Activated T-helper 1 cell treated with anti-CD3 and anti-CD28 coated beads, Interleukin-12 subunit alpha, Interleukin-12 subunit beta, Interleukin-2, Interleukin-4 antibody, amounts not matched to agents 30 ng/mL and 10 ng/mL and 1 ng/mL, durations not matched to agents 14 hours and 24 hours and 36 hours (primary cell): ENCODE results near the gene CUX1. TPM values are rescaled to one million over a fixed set of nuclear protein-coding genes. Genes with fewer than 3 reads are reported as not detected.
"Not testable (repeated sequence)": the region's sequence is repeated elsewhere in the genome, so short reads cannot be mapped to it uniquely, and the experiment has no call there.

ENCODE experiments used
- DNase-seq: peaks from one replicate; pipeline ENCODE4 v3.0.0; 2021; ENCODE audit warnings: low spot score
- H3K27ac Mint-ChIP-seq: one replicate; pipeline ENCODE4 v1.8.0; 2021; ENCODE audit warnings: mild to moderate bottlenecking, mixed read lengths
- H3K27me3 Mint-ChIP-seq: one replicate; pipeline ENCODE4 v1.8.0; 2022; ENCODE audit warnings: mild to moderate bottlenecking, moderate library complexity, mixed read lengths; ENCODE audit not compliant: insufficient read depth
- H3K36me3 Mint-ChIP-seq: one replicate; pipeline ENCODE4 v1.8.0; 2021; ENCODE audit warnings: low read depth, mixed read lengths
- H3K4me1 Mint-ChIP-seq: one replicate; pipeline ENCODE4 v1.8.0; 2021; ENCODE audit warnings: low read depth, mixed read lengths
- H3K4me3 Mint-ChIP-seq: one replicate; pipeline ENCODE4 v1.8.0; 2021; ENCODE audit warnings: mild to moderate bottlenecking, moderate library complexity, mixed read lengths
- H3K9me3 Mint-ChIP-seq: one replicate; pipeline ENCODE4 v1.8.0; 2021; ENCODE audit warnings: mixed read lengths
- intact Hi-C: fragments of 100-400 bp; cut with micrococcal nuclease; formaldehyde crosslinking; loops from one replicate; pipeline ENCODE4 v1.15.1; 2024
- total RNA-seq: library from RNA; stranded (reverse); gene quantifications from 2 replicates; pipeline ENCODE4 v1.2.3, GENCODE V29; 2022

The CUX1 gene
- total RNA-seq, 1 donor from 2014 or later = 26.9 TPM

- H3K27ac Mint-ChIP-seq = no peak overlapping the region
- no peak overlapping the region for H3K4me3 Mint-ChIP-seq
- H3K9me3 Mint-ChIP-seq = no peaks in the 10 kb centered on the region
- DNase-seq = no peak
- intact Hi-C loops = no loop called here
- no peaks in the 10 kb centered on the region for H3K36me3 Mint-ChIP-seq
- no peaks in the 10 kb centered on the region for H3K4me1 Mint-ChIP-seq
- peaks cover 2% of the 10 kb centered on the region for H3K27me3 Mint-ChIP-seq
Measured at GRCh38 chr7:101866328-101866727, 48.9 kb downstream of the CUX1 start.

GRCh38 chr7:101867265-101867664, 49.8 kb downstream of the CUX1 start:
- H3K36me3 Mint-ChIP-seq = no peaks in the 10 kb centered on the region
- H3K27me3 Mint-ChIP-seq = peaks cover 3% of the 10 kb centered on the region
- no peak for DNase-seq
- H3K27ac Mint-ChIP-seq = no peak overlapping the region
- intact Hi-C loops = no loop called here
- no peaks in the 10 kb centered on the region for H3K4me1 Mint-ChIP-seq
- H3K4me3 Mint-ChIP-seq = no peak overlapping the region
- H3K9me3 Mint-ChIP-seq = no peaks in the 10 kb centered on the region

- H3K27me3 Mint-ChIP-seq, H3K36me3 Mint-ChIP-seq, intact Hi-C loops, H3K27ac Mint-ChIP-seq, H3K4me1 Mint-ChIP-seq, DNase-seq, H3K9me3 Mint-ChIP-seq, H3K4me3 Mint-ChIP-seq: not testable (repeated sequence)
Measured at GRCh38 chr7:101867681-101868080, 50.3 kb downstream of the CUX1 start.

- Mint-ChIP-seq H3K4me3 (no peak overlapping the region), H3K9me3 (no peaks in the 10 kb centered on the region), H3K27ac (no peak overlapping the region), H3K36me3 (no peaks in the 10 kb centered on the region), H3K27me3 (peaks cover 3% of the 10 kb centered on the region), H3K4me1 (no peaks in the 10 kb centered on the region)
- intact Hi-C loops = no loop called here
- no peak for DNase-seq
Measured at GRCh38 chr7:101868191-101868950, 50.9 kb downstream of the CUX1 start.

GRCh38 chr7:101869026-101869900, 51.8 kb downstream of the CUX1 start:
- H3K27ac Mint-ChIP-seq = no peak overlapping the region
- H3K4me1 Mint-ChIP-seq = no peaks in the 10 kb centered on the region
- intact Hi-C loops = no loop called here
- DNase-seq = no peak
- no peaks in the 10 kb centered on the region for H3K9me3 Mint-ChIP-seq
- no peaks in the 10 kb centered on the region for H3K36me3 Mint-ChIP-seq
- H3K27me3 Mint-ChIP-seq = peaks cover 3% of the 10 kb centered on the region
- no peak overlapping the region for H3K4me3 Mint-ChIP-seq

GRCh38 chr7:101869901-101870290, 52.5 kb downstream of the CUX1 start:
- H3K9me3 Mint-ChIP-seq = no peaks in the 10 kb centered on the region
- intact Hi-C loops = no loop called here
- H3K36me3 Mint-ChIP-seq = no peaks in the 10 kb centered on the region
- peaks cover 3% of the 10 kb centered on the region for H3K27me3 Mint-ChIP-seq
- H3K4me3 Mint-ChIP-seq = no peak overlapping the region
- no peak for DNase-seq
- no peaks in the 10 kb centered on the region for H3K4me1 Mint-ChIP-seq
- no peak overlapping the region for H3K27ac Mint-ChIP-seq

GRCh38 chr7:101870361-101871062, 53.1 kb downstream of the CUX1 start:
- no peak overlapping the region for H3K4me3 Mint-ChIP-seq
- H3K27ac Mint-ChIP-seq = no peak overlapping the region
- H3K27me3 Mint-ChIP-seq = peaks cover 3% of the 10 kb centered on the region
- no peak for DNase-seq
- H3K9me3 Mint-ChIP-seq = no peaks in the 10 kb centered on the region
- H3K36me3 Mint-ChIP-seq = no peaks in the 10 kb centered on the region
- H3K4me1 Mint-ChIP-seq = no peaks in the 10 kb centered on the region
- intact Hi-C loops = no loop called here

- H3K27ac Mint-ChIP-seq = no peak overlapping the region
- no peaks in the 10 kb centered on the region for H3K9me3 Mint-ChIP-seq
- H3K36me3 Mint-ChIP-seq = no peaks in the 10 kb centered on the region
- H3K4me3 Mint-ChIP-seq = no peak overlapping the region
- intact Hi-C loops = no loop called here
- H3K4me1 Mint-ChIP-seq = no peaks in the 10 kb centered on the region
- DNase-seq = no peak
- peaks cover 3% of the 10 kb centered on the region for H3K27me3 Mint-ChIP-seq
Measured at GRCh38 chr7:101871351-101871750, 53.9 kb downstream of the CUX1 start.

- DNase-seq = no peak
- Mint-ChIP-seq H3K36me3 (no peaks in the 10 kb centered on the region), H3K27ac (no peak overlapping the region), H3K27me3 (peaks cover 3% of the 10 kb centered on the region), H3K4me3 (no peak overlapping the region), H3K4me1 (no peaks in the 10 kb centered on the region), H3K9me3 (no peaks in the 10 kb centered on the region)
- intact Hi-C loops = no loop called here
Measured at GRCh38 chr7:101874028-101874427, 56.6 kb downstream of the CUX1 start.

- H3K27me3 Mint-ChIP-seq = peaks cover 3% of the 10 kb centered on the region
- H3K27ac Mint-ChIP-seq = no peak overlapping the region
- H3K4me3 Mint-ChIP-seq = no peak overlapping the region
- DNase-seq = no peak
- no peaks in the 10 kb centered on the region for H3K36me3 Mint-ChIP-seq
- intact Hi-C loops = no loop called here
- no peaks in the 10 kb centered on the region for H3K4me1 Mint-ChIP-seq
- H3K9me3 Mint-ChIP-seq = no peaks in the 10 kb centered on the region
Measured at GRCh38 chr7:101875283-101875846, 57.9 kb downstream of the CUX1 start.

- Mint-ChIP-seq H3K4me3 (no peak overlapping the region), H3K36me3 (no peaks in the 10 kb centered on the region), H3K27ac (no peak overlapping the region), H3K27me3 (no peaks in the 10 kb centered on the region), H3K9me3 (no peaks in the 10 kb centered on the region), H3K4me1 (no peaks in the 10 kb centered on the region)
- intact Hi-C loops = no loop called here
- DNase-seq = no peak
Measured at GRCh38 chr7:101877882-101878591, 60.6 kb downstream of the CUX1 start.

- Mint-ChIP-seq H3K36me3 (no peaks in the 10 kb centered on the region), H3K27ac (no peak overlapping the region), H3K9me3 (no peaks in the 10 kb centered on the region), H3K27me3 (no peaks in the 10 kb centered on the region), H3K4me1 (no peaks in the 10 kb centered on the region), H3K4me3 (no peak overlapping the region)
- intact Hi-C loops = no loop called here
- DNase-seq = no peak
Measured at GRCh38 chr7:101878938-101879337, 61.5 kb downstream of the CUX1 start.
